H9 (cell line): Measurements from ENCODE around the gene CFAP46. TPM values are rescaled to one million over a fixed set of nuclear protein-coding genes. Genes with fewer than 3 reads are reported as not detected.
A peak's percentile ranks its signal among the peaks of the same experiment; 100 is the strongest.

Experiments used
- DNase-seq: peaks from one replicate; pipeline ENCODE4 v3.0.0-alpha.2; 2017
- H2AFZ ChIP-seq: one replicate; pipeline ENCODE4 v1.6.1; 2013; ENCODE audit warnings: mild to moderate bottlenecking, low read length, control low read depth, moderate library complexity
- H2AK5ac ChIP-seq: 2 replicates; pipeline ENCODE4 v1.6.1; 2013; ENCODE audit warnings: low read length, control low read depth, mixed read lengths; ENCODE audit not compliant: insufficient read length
- H2BK120ac ChIP-seq: one replicate; pipeline ENCODE4 v1.6.1; 2013; ENCODE audit warnings: low read depth, mild to moderate bottlenecking, low read length, control low read depth, inconsistent platforms; ENCODE audit not compliant: poor library complexity, severe bottlenecking
- H2BK12ac ChIP-seq: 2 replicates; pipeline ENCODE4 v1.6.1; 2013; ENCODE audit warnings: low read length, control low read depth, mixed read lengths, low read depth; ENCODE audit not compliant: insufficient read length
- H2BK15ac ChIP-seq: 2 replicates; pipeline ENCODE4 v1.6.1; 2013; ENCODE audit warnings: low read depth, low read length, control low read depth
- H2BK20ac ChIP-seq: one replicate; pipeline ENCODE4 v1.6.1; 2013; ENCODE audit warnings: low read depth, mild to moderate bottlenecking, low read length, control low read depth, inconsistent platforms; ENCODE audit not compliant: poor library complexity, severe bottlenecking
- H2BK5ac ChIP-seq: 2 replicates; pipeline ENCODE4 v1.6.1; 2013; ENCODE audit warnings: low read length, control low read depth, mixed read lengths; ENCODE audit not compliant: insufficient read length
- H3K14ac ChIP-seq: 2 replicates; pipeline ENCODE4 v1.6.1; 2013; ENCODE audit warnings: low read length, control low read depth; ENCODE audit not compliant: insufficient read depth
- H3K18ac ChIP-seq: 2 replicates; pipeline ENCODE4 v1.6.1; 2013; ENCODE audit warnings: low read depth, mild to moderate bottlenecking, mixed read lengths, low read length, control low read depth; ENCODE audit not compliant: insufficient read length
- H3K23ac ChIP-seq: 2 replicates; pipeline ENCODE4 v1.6.1; 2013; ENCODE audit warnings: low read length, control low read depth, mixed read lengths, low read depth; ENCODE audit not compliant: insufficient read length
- H3K23me2 ChIP-seq: 2 replicates; pipeline ENCODE4 v1.6.1; 2013; ENCODE audit warnings: low read depth, mild to moderate bottlenecking, mixed read lengths, low read length, control low read depth; ENCODE audit not compliant: insufficient read length, poor library complexity, severe bottlenecking
- H3K27ac ChIP-seq: 2 replicates; pipeline ENCODE4 v1.5.1; 2013; ENCODE audit warnings: low read length, control low read depth, mixed read lengths, low read depth; ENCODE audit not compliant: insufficient read length
- H3K27me3 ChIP-seq: 2 replicates; pipeline ENCODE4 v1.6.1; 2013; ENCODE audit warnings: low read length, control low read depth, inconsistent platforms; ENCODE audit not compliant: insufficient read depth
- H3K4ac ChIP-seq: 2 replicates; pipeline ENCODE4 v1.6.1; 2013; ENCODE audit warnings: low read depth, mild to moderate bottlenecking, control low read depth, inconsistent platforms, low read length, moderate library complexity
- H3K4me1 ChIP-seq: 2 replicates; pipeline ENCODE4 v1.6.1; 2013; ENCODE audit warnings: low read length, control low read depth, inconsistent platforms; ENCODE audit not compliant: insufficient read depth
- H3K4me2 ChIP-seq: 2 replicates; pipeline ENCODE4 v1.6.1; 2013; ENCODE audit warnings: low read length, control low read depth, mixed read lengths; ENCODE audit not compliant: insufficient read length, insufficient read depth
- H3K56ac ChIP-seq: 2 replicates; pipeline ENCODE4 v1.6.1; 2013; ENCODE audit warnings: low read depth, mild to moderate bottlenecking, mixed read lengths, low read length, control low read depth; ENCODE audit not compliant: insufficient read length
- H3K79me1 ChIP-seq: 2 replicates; pipeline ENCODE4 v1.6.1; 2013; ENCODE audit warnings: low read depth, mild to moderate bottlenecking, moderate library complexity, low read length, control low read depth, inconsistent platforms; ENCODE audit not compliant: insufficient read depth, poor library complexity, severe bottlenecking
- H3K79me2 ChIP-seq: 2 replicates; pipeline ENCODE4 v1.6.1; 2013; ENCODE audit warnings: low read length, control low read depth, inconsistent platforms; ENCODE audit not compliant: insufficient read depth
- H3K9ac ChIP-seq: 2 replicates; pipeline ENCODE4 v1.6.1; 2013; ENCODE audit warnings: low read length, control low read depth, mixed read lengths; ENCODE audit not compliant: insufficient read length; ENCODE audit errors: extremely low read depth
- H3K9me3 ChIP-seq: one replicate; pipeline ENCODE4 v1.6.1; 2013; ENCODE audit warnings: low read depth, low read length, inconsistent platforms; ENCODE audit not compliant: control insufficient read depth
- H3T11ph ChIP-seq: one replicate; pipeline ENCODE4 v1.6.1; 2013; ENCODE audit warnings: mild to moderate bottlenecking, low read length, control low read depth, inconsistent platforms
- H4K20me1 ChIP-seq: one replicate; pipeline ENCODE4 v1.6.1; 2013; ENCODE audit not compliant: control insufficient read depth, insufficient read length, insufficient read depth
- H4K5ac ChIP-seq: 2 replicates; pipeline ENCODE4 v1.6.1; 2013; ENCODE audit warnings: low read depth, mild to moderate bottlenecking, mixed read lengths, low read length, control low read depth; ENCODE audit not compliant: insufficient read length
- H4K8ac ChIP-seq: replicated peaks from 2 replicates; pipeline ENCODE4 v1.6.1; 2013; ENCODE audit warnings: low read length, control low read depth, mixed read lengths, low read depth; ENCODE audit not compliant: insufficient read length
- H4K91ac ChIP-seq: 2 replicates; pipeline ENCODE4 v1.6.1; 2013; ENCODE audit warnings: low read depth, mild to moderate bottlenecking, moderate library complexity, mixed read lengths, low read length, control low read depth; ENCODE audit not compliant: insufficient read length
- H3K27ac Mint-ChIP-seq, 3 experiments: 2 replicates in 2 of 3; 3 replicates in 1 of 3; pipeline ENCODE4 v1.8.0; 2020 to 2021; ENCODE audit warnings: mixed read lengths in 3 of 3, mild to moderate bottlenecking in 1 of 3, moderate library complexity in 1 of 3
- H3K27me3 Mint-ChIP-seq: 2 replicates; pipeline ENCODE4 v1.8.0; 2021; ENCODE audit warnings: low read depth, mild to moderate bottlenecking, moderate library complexity, mixed read lengths
- H3K36me3 Mint-ChIP-seq, 3 experiments: 2 replicates in 2 of 3; 3 replicates in 1 of 3; pipeline ENCODE4 v1.8.0; 2020 to 2021; ENCODE audit warnings: low read depth in 3 of 3, mixed read lengths in 3 of 3; ENCODE audit not compliant: insufficient read depth in 1 of 3
- H3K4me1 Mint-ChIP-seq, 2 experiments: 2 replicates each; pipeline ENCODE4 v1.8.0; 2020; ENCODE audit warnings: mixed read lengths in 2 of 2
- H3K4me3 Mint-ChIP-seq, 2 experiments: 2 replicates in 1 of 2; 3 replicates in 1 of 2; pipeline ENCODE4 v1.8.0; 2020 to 2021; ENCODE audit warnings: mild to moderate bottlenecking in 2 of 2, mixed read lengths in 2 of 2, moderate library complexity in 1 of 2
- H3K9me3 Mint-ChIP-seq, 2 experiments: 2 replicates in 1 of 2; 3 replicates in 1 of 2; pipeline ENCODE4 v1.8.0; 2020; ENCODE audit warnings: mild to moderate bottlenecking in 2 of 2, mixed read lengths in 2 of 2, moderate library complexity in 1 of 2
- WGBS: extraction: QIAGEN DNeasy Blood & Tissue Kit; methylation state at CpG from one replicate; pipeline ENCODE4 v1.1.7; 2013; ENCODE audit warnings: missing lambda C conversion rate, low lambda C conversion rate, mixed read lengths; ENCODE audit not compliant: insufficient read length; ENCODE audit errors: extremely low coverage; 5-methylcytosine and 5-hydroxymethylcytosine counted together
- total RNA-seq: library from RNA; stranded (reverse); gene quantifications from 2 replicates; pipeline ENCODE4 v1.2.1, GENCODE V29; 2021
- TF ChIP-seq, protein P1 (sequence below): fragments of 200-600 bp; sonication (generic); conservative IDR thresholded peaks from 3 replicates; pipeline ENCODE4 v1.8.0; 2021; ENCODE audit warnings: antibody characterized with exemption, mild to moderate bottlenecking

CFAP46 gene
- total RNA-seq, 1 experiment from 2014 or later: 3.1 TPM

DNA sequence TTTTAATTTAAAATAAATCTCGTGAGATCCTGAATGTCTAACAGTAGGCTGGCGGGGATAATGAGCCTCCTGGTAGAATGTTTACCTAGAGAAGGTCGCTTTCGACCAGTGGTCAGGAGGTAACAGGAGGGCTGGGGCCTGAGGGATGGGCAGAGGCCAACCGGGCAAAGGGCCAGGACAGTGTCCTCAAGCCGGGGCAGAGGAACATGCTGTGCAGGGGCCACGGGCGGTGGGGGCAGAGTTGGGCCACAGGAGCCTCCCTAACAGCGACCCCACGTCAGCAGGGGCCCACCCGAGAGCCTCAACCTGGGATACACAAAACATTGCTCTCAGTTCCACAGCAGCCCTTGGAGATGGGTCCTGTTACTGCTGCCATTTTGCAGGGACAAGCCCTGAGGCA is 14.5 kb downstream of the CFAP46 start:
- Histone ChIP-seq H2AFZ (no peak overlapping the region), H3K4me2 (no peak overlapping the region), H3K23ac (no peak overlapping the region), H3K18ac (no peak overlapping the region), H3K27me3 (no peaks in the 10 kb centered on the region), H3K23me2 (no peaks in the 10 kb centered on the region), H3K4ac (no peak overlapping the region), H3K79me2 (no peaks in the 10 kb centered on the region), H2BK120ac (no peak overlapping the region), H3K9me3 (no peaks in the 10 kb centered on the region), H3K4me1 (no peaks in the 10 kb centered on the region), H4K8ac (no peak overlapping the region), H4K91ac (no peak overlapping the region), H4K20me1 (no peaks in the 10 kb centered on the region), H4K5ac (no peak overlapping the region), H2AK5ac (no peak overlapping the region), H3K14ac (no peak overlapping the region), H2BK20ac (no peak overlapping the region), H3K9ac (no peak overlapping the region), H3T11ph (no peak overlapping the region), H3K27ac (no peak overlapping the region), H3K79me1 (no peaks in the 10 kb centered on the region), H2BK5ac (no peak overlapping the region), H2BK12ac (no peak overlapping the region), H2BK15ac (no peak overlapping the region), H3K56ac (no peak overlapping the region)
- TF ChIP-seq, protein P1, sequence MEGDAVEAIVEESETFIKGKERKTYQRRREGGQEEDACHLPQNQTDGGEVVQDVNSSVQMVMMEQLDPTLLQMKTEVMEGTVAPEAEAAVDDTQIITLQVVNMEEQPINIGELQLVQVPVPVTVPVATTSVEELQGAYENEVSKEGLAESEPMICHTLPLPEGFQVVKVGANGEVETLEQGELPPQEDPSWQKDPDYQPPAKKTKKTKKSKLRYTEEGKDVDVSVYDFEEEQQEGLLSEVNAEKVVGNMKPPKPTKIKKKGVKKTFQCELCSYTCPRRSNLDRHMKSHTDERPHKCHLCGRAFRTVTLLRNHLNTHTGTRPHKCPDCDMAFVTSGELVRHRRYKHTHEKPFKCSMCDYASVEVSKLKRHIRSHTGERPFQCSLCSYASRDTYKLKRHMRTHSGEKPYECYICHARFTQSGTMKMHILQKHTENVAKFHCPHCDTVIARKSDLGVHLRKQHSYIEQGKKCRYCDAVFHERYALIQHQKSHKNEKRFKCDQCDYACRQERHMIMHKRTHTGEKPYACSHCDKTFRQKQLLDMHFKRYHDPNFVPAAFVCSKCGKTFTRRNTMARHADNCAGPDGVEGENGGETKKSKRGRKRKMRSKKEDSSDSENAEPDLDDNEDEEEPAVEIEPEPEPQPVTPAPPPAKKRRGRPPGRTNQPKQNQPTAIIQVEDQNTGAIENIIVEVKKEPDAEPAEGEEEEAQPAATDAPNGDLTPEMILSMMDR: no peak
- no peak overlapping the region for H3K4me3 Mint-ChIP-seq
- H3K27ac Mint-ChIP-seq: peak overlapping the region in 1 of 3 experiments; percentile 94; a peak in 1 of 7 replicates
- no peaks in the 10 kb centered on the region for H3K27me3 Mint-ChIP-seq
- no peaks in the 10 kb centered on the region for H3K9me3 Mint-ChIP-seq
- H3K4me1 Mint-ChIP-seq: peaks cover 3 to 5% of the 10 kb centered on the region in 2 experiments; a peak in 1 of 4 replicates
- DNase-seq: no peak
- H3K36me3 Mint-ChIP-seq: peaks cover 0 to 2% (median 0%) of the 10 kb centered on the region in 3 experiments; a peak in 1 of 7 replicates
- no CpG with 5 or more reads among the region's 11 CpGs for WGBS
